ENCODE measurements around the gene SIX3.

GRCh38 chr2:44941551-44942234, at the start of gene SIX3:
- no peak for TF ChIP-seq CTCF (IDR thresholded peaks at IDR 0.05)
- no peak for TF ChIP-seq POLR2A (IDR thresholded peaks at IDR 0.05)

All from body of pancreas (tissue), 4 donors.